Nephron (organoid): ENCODE measurements around the gene TIMM50.
A peak's percentile ranks its signal among the peaks of the same experiment; 100 is the strongest.

Experiments used
- H3K27ac Mint-ChIP-seq, 3 experiments: 2 replicates each; pipeline ENCODE4 v1.8.0; 2020; ENCODE audit warnings: mixed read lengths in 3 of 3, mild to moderate bottlenecking in 2 of 3, moderate library complexity in 1 of 3
- H3K27me3 Mint-ChIP-seq: 2 replicates; pipeline ENCODE4 v1.8.0; 2021; ENCODE audit warnings: low read depth, mild to moderate bottlenecking, moderate library complexity, mixed read lengths
- H3K36me3 Mint-ChIP-seq: 2 replicates; pipeline ENCODE4 v1.8.0; 2020; ENCODE audit warnings: low read depth, mixed read lengths
- H3K4me1 Mint-ChIP-seq: 2 replicates; pipeline ENCODE4 v1.8.0; 2020; ENCODE audit warnings: mixed read lengths
- H3K4me3 Mint-ChIP-seq, 3 experiments: 2 replicates each; pipeline ENCODE4 v1.8.0; 2020; ENCODE audit warnings: mild to moderate bottlenecking in 3 of 3, mixed read lengths in 3 of 3, moderate library complexity in 2 of 3
- H3K9me3 Mint-ChIP-seq: 2 replicates; pipeline ENCODE4 v1.8.0; 2020; ENCODE audit warnings: mixed read lengths
- CTCF ChIP-seq, 3 experiments: fragments of 200-600 bp; sonication (generic); IDR thresholded peaks; one replicate each; pipeline ENCODE4 v1.5.0; 2021; ENCODE audit warnings: antibody characterized with exemption in 3 of 3; ENCODE audit not compliant: unreplicated experiment in 3 of 3

The TIMM50 gene

DNA sequence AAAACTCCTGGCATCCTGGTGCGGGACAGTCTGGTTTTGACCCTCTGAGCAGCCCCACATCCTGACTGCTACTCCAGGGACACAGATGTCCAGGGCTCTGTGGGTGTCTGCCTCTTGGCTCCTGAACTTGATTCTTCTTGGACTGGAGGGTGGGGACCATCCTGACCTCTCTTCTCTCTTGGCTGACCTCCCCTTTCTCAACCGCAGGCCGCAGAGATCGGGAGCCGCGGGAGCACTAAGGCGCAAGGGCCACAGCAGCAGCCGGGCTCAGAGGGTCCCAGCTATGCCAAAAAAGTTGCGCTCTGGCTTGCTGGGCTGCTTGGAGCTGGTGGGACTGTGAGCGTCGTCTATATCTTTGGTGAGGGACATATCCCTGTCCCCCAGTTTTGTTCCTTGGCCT lies 1.0 kb downstream of the TIMM50 start:
- no peak for TF ChIP-seq CTCF (IDR thresholded peaks at IDR 0.05; ENCODE audit: unreplicated experiment in 3 of 3)
- H3K27me3 Mint-ChIP-seq, result no peaks in the 10 kb centered on the region
- peaks cover 25% of the 10 kb centered on the region for H3K36me3 Mint-ChIP-seq
- no peaks in the 10 kb centered on the region for H3K9me3 Mint-ChIP-seq
- H3K4me1 Mint-ChIP-seq, result peaks cover 23% of the 10 kb centered on the region
- H3K27ac Mint-ChIP-seq, result peak overlapping the region; percentile 57 to 92 (median 86)
- H3K4me3 Mint-ChIP-seq, result peak overlapping the region; percentile 90 to 96 (median 92)

DNA sequence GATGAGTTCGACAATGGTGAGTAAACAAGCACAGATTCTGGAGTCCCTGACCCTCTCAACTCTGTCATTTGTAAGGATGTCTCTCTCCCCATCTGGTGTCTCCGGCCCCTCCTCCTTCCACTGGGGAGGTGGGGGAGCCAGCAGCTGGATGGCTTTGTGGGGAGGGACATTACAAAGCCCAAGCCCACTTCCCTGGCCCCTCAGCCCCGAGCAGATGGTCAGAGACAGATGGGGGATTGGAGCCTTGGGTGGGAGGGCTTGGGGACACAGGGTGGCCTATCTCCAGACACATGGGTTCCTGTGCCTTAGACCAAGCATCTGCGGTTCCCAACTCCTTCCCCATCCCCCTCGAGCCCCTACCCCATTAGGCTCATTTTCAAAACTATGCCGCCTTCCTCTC lies 2.5 kb downstream of the TIMM50 start:
- no peak overlapping the region for H3K27ac Mint-ChIP-seq
- H3K36me3 Mint-ChIP-seq, result peaks cover 26% of the 10 kb centered on the region
- no peaks in the 10 kb centered on the region for H3K27me3 Mint-ChIP-seq
- peak overlapping the region; percentile 80 to 96 (median 81) for H3K4me3 Mint-ChIP-seq
- H3K4me1 Mint-ChIP-seq, result peaks cover 23% of the 10 kb centered on the region
- H3K9me3 Mint-ChIP-seq, result no peaks in the 10 kb centered on the region
- no peak for TF ChIP-seq CTCF (IDR thresholded peaks at IDR 0.05; ENCODE audit: unreplicated experiment in 3 of 3)

DNA sequence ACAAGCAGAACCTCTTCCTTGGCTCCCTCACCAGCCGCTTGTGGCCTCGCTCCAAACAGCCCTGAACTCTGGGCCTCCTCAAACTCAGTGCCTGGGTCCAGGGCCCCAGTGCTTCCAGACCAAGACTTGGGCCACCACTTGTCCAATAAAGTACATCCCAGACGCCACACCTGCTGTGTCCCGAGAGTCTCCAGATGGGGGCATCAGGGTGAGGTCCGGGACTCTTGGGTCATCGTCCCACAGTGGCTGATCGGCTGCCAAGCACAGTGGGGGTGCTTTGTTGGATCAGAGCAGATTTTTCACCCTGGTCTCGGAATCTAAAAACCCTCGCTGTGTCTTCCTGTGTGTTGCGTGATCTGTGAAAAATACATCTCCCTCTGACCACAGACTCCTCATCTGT lies 9.1 kb downstream of the TIMM50 start:
- no peak for TF ChIP-seq CTCF (IDR thresholded peaks at IDR 0.05; ENCODE audit: unreplicated experiment in 3 of 3)
- no peaks in the 10 kb centered on the region for H3K9me3 Mint-ChIP-seq
- no peak overlapping the region for H3K4me3 Mint-ChIP-seq
- no peaks in the 10 kb centered on the region for H3K4me1 Mint-ChIP-seq
- H3K27me3 Mint-ChIP-seq, result peaks cover 3% of the 10 kb centered on the region
- no peak overlapping the region for H3K27ac Mint-ChIP-seq
- peaks cover 45% of the 10 kb centered on the region for H3K36me3 Mint-ChIP-seq

GRCh38 chr19:39492225-39492624 lies 11.6 kb downstream of the TIMM50 start:
- no peak for TF ChIP-seq CTCF (IDR thresholded peaks at IDR 0.05; ENCODE audit: unreplicated experiment in 3 of 3)
- Mint-ChIP-seq H3K27me3 (peaks cover 20% of the 10 kb centered on the region), H3K36me3 (peaks cover 28% of the 10 kb centered on the region), H3K27ac (no peak overlapping the region), H3K4me1 (no peaks in the 10 kb centered on the region), H3K4me3 (no peak overlapping the region), H3K9me3 (no peaks in the 10 kb centered on the region)

GRCh38 chr19:39492788-39493187 lies 12.2 kb downstream of the TIMM50 start:
- H3K4me1 Mint-ChIP-seq, result no peaks in the 10 kb centered on the region
- H3K36me3 Mint-ChIP-seq, result peaks cover 27% of the 10 kb centered on the region
- no peak for TF ChIP-seq CTCF (IDR thresholded peaks at IDR 0.05; ENCODE audit: unreplicated experiment in 3 of 3)
- H3K27me3 Mint-ChIP-seq, result peaks cover 26% of the 10 kb centered on the region
- H3K4me3 Mint-ChIP-seq, result no peak overlapping the region
- H3K27ac Mint-ChIP-seq, result no peak overlapping the region
- no peaks in the 10 kb centered on the region for H3K9me3 Mint-ChIP-seq

- H3K4me1 Mint-ChIP-seq, result peaks cover 11% of the 10 kb centered on the region
- H3K27me3 Mint-ChIP-seq, result peaks cover 44% of the 10 kb centered on the region
- peaks cover 14% of the 10 kb centered on the region for H3K36me3 Mint-ChIP-seq
- no peak for TF ChIP-seq CTCF (IDR thresholded peaks at IDR 0.05; ENCODE audit: unreplicated experiment in 3 of 3)
- H3K27ac Mint-ChIP-seq, result no peak overlapping the region
- no peaks in the 10 kb centered on the region for H3K9me3 Mint-ChIP-seq
- H3K4me3 Mint-ChIP-seq, result no peak overlapping the region
Observed at GRCh38 chr19:39494661-39495060, 14.0 kb downstream of the TIMM50 start.
